ENCODE data around the gene TPRN.

Gene TPRN

DNA sequence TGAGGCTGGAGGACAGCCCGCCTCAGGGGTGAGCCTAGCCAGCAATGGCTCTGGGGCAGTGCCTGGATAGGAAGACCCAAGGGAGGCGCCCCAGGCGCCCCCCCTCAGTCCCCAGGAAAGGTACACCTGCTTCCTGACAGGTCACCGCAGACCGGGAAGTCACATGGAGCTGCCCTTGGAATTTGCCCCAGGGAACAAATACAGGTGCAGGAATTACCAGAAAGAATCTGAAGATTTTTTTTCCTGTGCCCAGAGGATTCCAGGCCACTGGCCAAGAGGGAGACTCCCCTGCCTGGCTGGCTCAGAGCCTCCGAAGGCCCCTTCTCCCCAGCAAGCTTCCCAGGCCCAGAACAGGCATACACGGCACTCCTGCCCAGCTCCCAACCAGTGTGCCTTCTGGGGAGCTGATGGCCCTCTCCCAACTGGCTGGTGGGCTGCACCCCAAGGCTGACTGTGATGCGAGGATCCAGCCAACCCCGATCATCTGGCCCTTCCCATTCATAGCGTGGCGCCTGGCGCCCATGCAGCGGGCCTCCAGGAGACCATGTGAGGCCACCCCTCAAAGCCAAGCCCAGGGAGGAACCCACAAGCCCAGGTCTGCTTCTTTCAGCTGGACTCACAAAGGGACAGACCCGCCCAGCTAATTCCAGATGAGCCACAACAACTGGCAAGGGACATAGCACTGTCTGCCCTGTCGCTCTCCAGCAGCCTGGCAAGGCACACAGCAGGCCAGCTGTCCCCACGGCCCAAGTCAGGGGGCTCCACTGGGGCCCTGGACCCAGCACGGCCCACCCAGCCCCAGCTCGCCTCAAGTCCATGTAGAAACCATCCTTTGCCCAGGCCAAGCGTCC is 2.3 kb downstream of the TPRN start:
- H3K9me3 ChIP-seq (ENCODE audit: control insufficient read depth in 1 of 2, low read length in 2 of 2) = no peaks in the 10 kb centered on the region
- no peaks in the 10 kb centered on the region for H3K36me3 ChIP-seq (ENCODE audit: control insufficient read depth in 1 of 2, insufficient read depth in 2 of 2, low read length in 2 of 2)
- no peaks in the 10 kb centered on the region for H3K27me3 ChIP-seq (ENCODE audit: low read depth, low read length)
- H3K4me3 ChIP-seq (ENCODE audit: low read depth in 1 of 2, low read length in 2 of 2) = peak overlapping the region in 1 of 2 donors; percentile 54
- peak overlapping the region; percentile 8 for H3K27ac ChIP-seq (ENCODE audit: low read length)
- H3K4me1 ChIP-seq (ENCODE audit: control insufficient read depth in 1 of 2, insufficient read depth in 2 of 2, low read length in 2 of 2) = peaks cover 0 to 49% of the 10 kb centered on the region in 2 donors

GRCh38 chr9:137195525-137196220 is 4.9 kb downstream of the TPRN start:
- H3K4me3 ChIP-seq (ENCODE audit: low read depth in 1 of 2, low read length in 2 of 2) = no peak overlapping the region
- H3K9me3 ChIP-seq (ENCODE audit: control insufficient read depth in 1 of 2, low read length in 2 of 2) = no peaks in the 10 kb centered on the region
- H3K27me3 ChIP-seq (ENCODE audit: low read depth, low read length) = no peaks in the 10 kb centered on the region
- peaks cover 0 to 27% of the 10 kb centered on the region in 2 donors for H3K4me1 ChIP-seq (ENCODE audit: control insufficient read depth in 1 of 2, insufficient read depth in 2 of 2, low read length in 2 of 2)
- H3K27ac ChIP-seq (ENCODE audit: low read length) = no peak overlapping the region
- peaks cover 5 to 7% of the 10 kb centered on the region in 2 donors for H3K36me3 ChIP-seq (ENCODE audit: control insufficient read depth in 1 of 2, insufficient read depth in 2 of 2, low read length in 2 of 2)

GRCh38 chr9:137194909-137195308 is 5.6 kb downstream of the TPRN start:
- H3K9me3 ChIP-seq (ENCODE audit: control insufficient read depth in 1 of 2, low read length in 2 of 2) = no peaks in the 10 kb centered on the region
- no peak overlapping the region for H3K27ac ChIP-seq (ENCODE audit: low read length)
- no peaks in the 10 kb centered on the region for H3K27me3 ChIP-seq (ENCODE audit: low read depth, low read length)
- peaks cover 0 to 35% of the 10 kb centered on the region in 2 donors for H3K4me1 ChIP-seq (ENCODE audit: control insufficient read depth in 1 of 2, insufficient read depth in 2 of 2, low read length in 2 of 2)
- H3K4me3 ChIP-seq (ENCODE audit: low read depth in 1 of 2, low read length in 2 of 2) = no peak overlapping the region
- H3K36me3 ChIP-seq (ENCODE audit: control insufficient read depth in 1 of 2, insufficient read depth in 2 of 2, low read length in 2 of 2) = peaks cover 9 to 13% of the 10 kb centered on the region in 2 donors

- peaks cover 0 to 35% of the 10 kb centered on the region in 2 donors for H3K4me1 ChIP-seq (ENCODE audit: control insufficient read depth in 1 of 2, insufficient read depth in 2 of 2, low read length in 2 of 2)
- no peak overlapping the region for H3K27ac ChIP-seq (ENCODE audit: low read length)
- H3K4me3 ChIP-seq (ENCODE audit: low read depth in 1 of 2, low read length in 2 of 2) = no peak overlapping the region
- no peaks in the 10 kb centered on the region for H3K9me3 ChIP-seq (ENCODE audit: control insufficient read depth in 1 of 2, low read length in 2 of 2)
- peaks cover 9 to 15% of the 10 kb centered on the region in 2 donors for H3K36me3 ChIP-seq (ENCODE audit: control insufficient read depth in 1 of 2, insufficient read depth in 2 of 2, low read length in 2 of 2)
- H3K27me3 ChIP-seq (ENCODE audit: low read depth, low read length) = no peaks in the 10 kb centered on the region
Measured at GRCh38 chr9:137194388-137194787, 6.2 kb downstream of the TPRN start.

- no peaks in the 10 kb centered on the region for H3K9me3 ChIP-seq (ENCODE audit: control insufficient read depth in 1 of 2, low read length in 2 of 2)
- H3K36me3 ChIP-seq (ENCODE audit: control insufficient read depth in 1 of 2, insufficient read depth in 2 of 2, low read length in 2 of 2) = peaks cover 9 to 19% of the 10 kb centered on the region in 2 donors
- H3K4me1 ChIP-seq (ENCODE audit: control insufficient read depth in 1 of 2, insufficient read depth in 2 of 2, low read length in 2 of 2) = peaks cover 0 to 31% of the 10 kb centered on the region in 2 donors
- H3K4me3 ChIP-seq (ENCODE audit: low read depth in 1 of 2, low read length in 2 of 2) = no peak overlapping the region
- H3K27me3 ChIP-seq (ENCODE audit: low read depth, low read length) = no peaks in the 10 kb centered on the region
- no peak overlapping the region for H3K27ac ChIP-seq (ENCODE audit: low read length)
Measured at GRCh38 chr9:137193771-137194170, 6.8 kb downstream of the TPRN start.

DNA sequence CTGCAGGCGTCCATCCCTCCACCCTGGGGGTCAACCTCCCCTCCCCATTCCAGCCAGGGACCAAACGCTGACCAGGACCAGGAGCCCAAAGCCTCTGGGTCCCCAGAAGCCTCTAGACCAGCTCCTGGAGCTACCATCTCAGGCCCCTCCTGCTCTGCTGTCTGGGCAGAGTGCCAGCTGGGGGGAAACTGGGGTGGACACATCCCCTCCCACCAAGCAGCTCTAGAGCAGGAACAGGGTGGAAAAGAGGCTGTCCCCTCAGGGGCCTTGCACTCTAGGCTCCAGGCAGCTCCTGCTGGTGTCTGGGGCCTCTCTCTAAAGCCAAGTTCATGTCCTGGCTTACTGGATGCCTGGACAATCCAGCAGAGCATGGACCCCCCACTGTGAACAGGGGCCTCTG is 7.7 kb downstream of the TPRN start:
- Histone ChIP-seq H3K4me1 (ENCODE audit: control insufficient read depth in 1 of 2, insufficient read depth in 2 of 2, low read length in 2 of 2) (peaks cover 0 to 25% of the 10 kb centered on the region in 2 donors), H3K36me3 (ENCODE audit: control insufficient read depth in 1 of 2, insufficient read depth in 2 of 2, low read length in 2 of 2) (peaks cover 9 to 26% of the 10 kb centered on the region in 2 donors), H3K4me3 (ENCODE audit: low read depth in 1 of 2, low read length in 2 of 2) (no peak overlapping the region), H3K9me3 (ENCODE audit: control insufficient read depth in 1 of 2, low read length in 2 of 2) (no peaks in the 10 kb centered on the region), H3K27ac (ENCODE audit: low read length) (no peak overlapping the region), H3K27me3 (ENCODE audit: low read depth, low read length) (no peaks in the 10 kb centered on the region)

- Histone ChIP-seq H3K9me3 (ENCODE audit: control insufficient read depth in 1 of 2, low read length in 2 of 2) (no peaks in the 10 kb centered on the region), H3K4me3 (ENCODE audit: low read depth in 1 of 2, low read length in 2 of 2) (no peak overlapping the region), H3K27me3 (ENCODE audit: low read depth, low read length) (no peaks in the 10 kb centered on the region), H3K27ac (ENCODE audit: low read length) (no peak overlapping the region), H3K36me3 (ENCODE audit: control insufficient read depth in 1 of 2, insufficient read depth in 2 of 2, low read length in 2 of 2) (peaks cover 9 to 26% of the 10 kb centered on the region in 2 donors), H3K4me1 (ENCODE audit: control insufficient read depth in 1 of 2, insufficient read depth in 2 of 2, low read length in 2 of 2) (peaks cover 3 to 27% of the 10 kb centered on the region in 2 donors)
Measured at GRCh38 chr9:137192448-137192780, 8.1 kb downstream of the TPRN start.

- H3K9me3 ChIP-seq (ENCODE audit: control insufficient read depth in 1 of 2, low read length in 2 of 2) = no peaks in the 10 kb centered on the region
- H3K36me3 ChIP-seq (ENCODE audit: control insufficient read depth in 1 of 2, insufficient read depth in 2 of 2, low read length in 2 of 2) = peaks cover 9 to 30% of the 10 kb centered on the region in 2 donors
- no peak overlapping the region for H3K27ac ChIP-seq (ENCODE audit: low read length)
- H3K27me3 ChIP-seq (ENCODE audit: low read depth, low read length) = no peaks in the 10 kb centered on the region
- no peak overlapping the region for H3K4me3 ChIP-seq (ENCODE audit: low read depth in 1 of 2, low read length in 2 of 2)
- H3K4me1 ChIP-seq (ENCODE audit: control insufficient read depth in 1 of 2, insufficient read depth in 2 of 2, low read length in 2 of 2) = peaks cover 8 to 29% of the 10 kb centered on the region in 2 donors
Measured at GRCh38 chr9:137191691-137192447, 8.7 kb downstream of the TPRN start.

DNA sequence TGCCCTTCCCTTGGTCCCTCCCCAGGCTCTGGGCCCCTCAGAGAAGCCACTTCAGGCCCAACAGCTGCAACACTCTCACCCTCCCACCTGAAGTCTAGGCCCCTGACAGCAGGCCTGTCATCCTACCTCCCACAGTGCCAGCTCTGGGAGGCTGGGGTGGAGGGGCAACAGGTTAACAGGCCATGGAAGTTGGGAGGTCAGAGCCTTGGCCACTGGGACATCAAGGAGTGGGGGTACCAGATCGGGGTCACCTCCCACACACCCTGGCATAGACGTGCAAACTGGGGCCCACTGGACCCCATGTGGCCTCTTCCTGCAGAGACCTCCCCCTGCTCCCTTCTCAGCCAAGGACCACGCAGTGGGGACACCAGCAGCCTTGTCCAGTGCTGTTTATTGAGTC is 9.3 kb downstream of the TPRN start:
- Histone ChIP-seq H3K27ac (ENCODE audit: low read length) (no peak overlapping the region), H3K9me3 (ENCODE audit: control insufficient read depth in 1 of 2, low read length in 2 of 2) (no peaks in the 10 kb centered on the region), H3K4me3 (ENCODE audit: low read depth in 1 of 2, low read length in 2 of 2) (no peak overlapping the region), H3K27me3 (ENCODE audit: low read depth, low read length) (no peaks in the 10 kb centered on the region), H3K4me1 (ENCODE audit: control insufficient read depth in 1 of 2, insufficient read depth in 2 of 2, low read length in 2 of 2) (peaks cover 11 to 36% of the 10 kb centered on the region in 2 donors), H3K36me3 (ENCODE audit: control insufficient read depth in 1 of 2, insufficient read depth in 2 of 2, low read length in 2 of 2) (peaks cover 9 to 37% of the 10 kb centered on the region in 2 donors)

- H3K9me3 ChIP-seq (ENCODE audit: control insufficient read depth in 1 of 2, low read length in 2 of 2) = no peaks in the 10 kb centered on the region
- H3K4me1 ChIP-seq (ENCODE audit: control insufficient read depth in 1 of 2, insufficient read depth in 2 of 2, low read length in 2 of 2) = peaks cover 11 to 43% of the 10 kb centered on the region in 2 donors
- peak overlapping the region; percentile 86 to 100 for H3K4me3 ChIP-seq (ENCODE audit: low read depth in 1 of 2, low read length in 2 of 2)
- no peaks in the 10 kb centered on the region for H3K27me3 ChIP-seq (ENCODE audit: low read depth, low read length)
- peaks cover 9 to 45% of the 10 kb centered on the region in 2 donors for H3K36me3 ChIP-seq (ENCODE audit: control insufficient read depth in 1 of 2, insufficient read depth in 2 of 2, low read length in 2 of 2)
- H3K27ac ChIP-seq (ENCODE audit: low read length) = no peak overlapping the region
Measured at GRCh38 chr9:137190315-137190856, 10.2 kb downstream of the TPRN start.

All from muscle layer of duodenum (tissue), 2 donors.